Measurements from ENCODE around the gene A4GNT.

DNA sequence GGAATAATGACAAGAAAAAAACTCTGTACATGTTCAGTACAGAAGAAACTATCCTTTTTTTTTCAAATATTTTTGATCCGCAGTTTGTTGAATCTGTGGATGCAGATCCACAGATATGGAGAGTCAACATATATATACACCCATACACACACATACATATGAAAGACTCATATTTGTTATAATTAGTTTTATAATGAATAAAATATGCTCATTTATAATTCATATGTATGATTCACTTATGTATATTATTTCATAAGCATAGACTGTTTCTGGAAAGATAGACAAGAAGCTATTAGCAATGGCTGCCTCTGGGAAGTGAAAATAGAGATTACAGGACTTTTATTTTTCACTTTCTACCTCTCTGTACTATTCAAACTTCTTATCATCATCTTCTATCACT lies 26.6 kb downstream of the A4GNT start:
- no peak for TF ChIP-seq EZH2 (IDR thresholded peaks at IDR 0.05; ENCODE audit: insufficient read depth, poor library complexity, severe bottlenecking)
- no peak for TF ChIP-seq EZH2phosphoT487 (IDR thresholded peaks at IDR 0.05; ENCODE audit: insufficient read depth, low read depth)

All from GM23248 (cell line).